Suprapubic skin (tissue), 4 donors: Measurements from ENCODE around the gene KDM5B. TPM values are rescaled to one million over a fixed set of nuclear protein-coding genes. Genes with fewer than 3 reads are reported as not detected.

ENCODE experiments used
- DNase-seq, 2 donors: peaks; one replicate each; pipeline ENCODE4 v3.0.0-alpha.2; 2019; ENCODE audit warnings: low spot score in 2 of 2
- H3K27ac ChIP-seq: fragments of 200-600 bp; sonication (generic); one replicate; pipeline ENCODE4 v1.5.1; 2019
- H3K27me3 ChIP-seq: fragments of 200-600 bp; sonication (generic); one replicate; pipeline ENCODE4 v1.5.1; 2019
- H3K36me3 ChIP-seq: fragments of 200-600 bp; sonication (generic); one replicate; pipeline ENCODE4 v1.5.1; 2019
- H3K4me1 ChIP-seq: fragments of 200-600 bp; sonication (generic); one replicate; pipeline ENCODE4 v1.5.1; 2019
- H3K4me3 ChIP-seq: fragments of 200-600 bp; sonication (generic); one replicate; pipeline ENCODE4 v1.5.1; 2019; ENCODE audit warnings: mild to moderate bottlenecking
- H3K9me3 ChIP-seq: fragments of 200-600 bp; sonication (generic); one replicate; pipeline ENCODE4 v1.5.1; 2019
- CTCF ChIP-seq, 2 donors: fragments of 200-600 bp in 1 of 2; fragments of 450-650 bp in 1 of 2; sonication (generic) in 1 of 2; IDR thresholded peaks; one replicate each; pipeline ENCODE4 v1.5.1; 2016 to 2019; ENCODE audit warnings: antibody characterized with exemption in 2 of 2, mild to moderate bottlenecking in 1 of 2, moderate library complexity in 1 of 2
- EP300 ChIP-seq: sonication (generic); formaldehyde crosslinking; IDR thresholded peaks from one replicate; pipeline ENCODE4 v1.6.1; 2017; ENCODE audit warnings: antibody characterized with exemption
- POLR2A ChIP-seq, 2 donors: fragments of 450-650 bp; IDR thresholded peaks; one replicate each; pipeline ENCODE4 v1.6.1; 2017; ENCODE audit warnings: antibody characterized with exemption in 2 of 2, mild to moderate bottlenecking in 2 of 2, moderate library complexity in 2 of 2
- POLR2AphosphoS5 ChIP-seq, 3 donors: sonication (generic); formaldehyde crosslinking; IDR thresholded peaks; one replicate each; pipeline ENCODE4 v1.6.1; 2017; ENCODE audit warnings: antibody characterized with exemption in 3 of 3
- WGBS: methylation state at CpG from one replicate; pipeline ENCODE4 v1.1.5; 2018; 5-methylcytosine and 5-hydroxymethylcytosine counted together
- total RNA-seq, 4 donors: library from RNA; depleted of rRNA; stranded (reverse); fragments of >200 nt; gene quantifications; one replicate each; pipeline ENCODE4 v1.1.0, GENCODE V29; 2016

The KDM5B gene
- total RNA-seq, 4 donors from 2014 or later, result 76.1 to 165 (median 89.4) TPM

- no peak overlapping the region for H3K4me3 ChIP-seq
- H3K27ac ChIP-seq, result no peak overlapping the region
- peaks cover 11% of the 10 kb centered on the region for H3K4me1 ChIP-seq
- H3K9me3 ChIP-seq, result no peaks in the 10 kb centered on the region
- no peaks in the 10 kb centered on the region for H3K27me3 ChIP-seq
- TF ChIP-seq POLR2AphosphoS5 (IDR thresholded peaks at IDR 0.05), result no peak
- no peak for TF ChIP-seq CTCF (IDR thresholded peaks at IDR 0.05)
- no peak for TF ChIP-seq POLR2A (IDR thresholded peaks at IDR 0.05)
- no peak for TF ChIP-seq EP300
- peaks cover 3% of the 10 kb centered on the region for H3K36me3 ChIP-seq
- DNase-seq, result no peak
Measured at GRCh38 chr1:202794051-202794740, 14.0 kb downstream of the KDM5B start.

GRCh38 chr1:202791077-202791747 is 17.0 kb downstream of the KDM5B start:
- 83% methylated on average over 4 of the region's 4 CpGs for WGBS
- no peaks in the 10 kb centered on the region for H3K27me3 ChIP-seq

GRCh38 chr1:202788800-202789199 is 19.4 kb downstream of the KDM5B start:
- Histone ChIP-seq H3K4me3 (no peak overlapping the region), H3K9me3 (no peaks in the 10 kb centered on the region), H3K4me1 (peaks cover 16% of the 10 kb centered on the region), H3K27ac (no peak overlapping the region), H3K27me3 (no peaks in the 10 kb centered on the region), H3K36me3 (no peaks in the 10 kb centered on the region)
- TF ChIP-seq POLR2A (IDR thresholded peaks at IDR 0.05) (no peak), POLR2AphosphoS5 (IDR thresholded peaks at IDR 0.05) (no peak), CTCF (IDR thresholded peaks at IDR 0.05) (no peak), EP300 (no peak)
- 85% methylated on average over 3 of the region's 3 CpGs for WGBS
- no peak for DNase-seq

More at GRCh38 chr1:202791077-202791747, 17.0 kb downstream of the KDM5B start:
- Histone ChIP-seq H3K4me3 (no peak overlapping the region), H3K27ac (no peak overlapping the region), H3K36me3 (no peaks in the 10 kb centered on the region), H3K9me3 (no peaks in the 10 kb centered on the region), H3K4me1 (peaks cover 10% of the 10 kb centered on the region)
- no peak for DNase-seq
- no peak for TF ChIP-seq POLR2A (IDR thresholded peaks at IDR 0.05)
- TF ChIP-seq CTCF (IDR thresholded peaks at IDR 0.05), result no peak

- H3K27ac ChIP-seq, result no peak overlapping the region
- TF ChIP-seq POLR2AphosphoS5 (IDR thresholded peaks at IDR 0.05) (no peak), POLR2A (IDR thresholded peaks at IDR 0.05) (no peak), EP300 (no peak), CTCF (IDR thresholded peaks at IDR 0.05) (no peak)
- peaks cover 15% of the 10 kb centered on the region for H3K4me1 ChIP-seq
- DNase-seq, result no peak
- H3K36me3 ChIP-seq, result no peaks in the 10 kb centered on the region
- whole genome bisulfite sequencing, result 85% methylated on average over 4 of the region's 4 CpGs
- H3K27me3 ChIP-seq, result no peaks in the 10 kb centered on the region
- H3K4me3 ChIP-seq, result no peak overlapping the region
- H3K9me3 ChIP-seq, result no peaks in the 10 kb centered on the region
Measured at GRCh38 chr1:202786804-202787203, 21.4 kb downstream of the KDM5B start.

GRCh38 chr1:202781180-202781579 is 27.0 kb downstream of the KDM5B start:
- H3K9me3 ChIP-seq, result no peaks in the 10 kb centered on the region
- DNase-seq, result no peak
- TF ChIP-seq POLR2AphosphoS5 (IDR thresholded peaks at IDR 0.05) (no peak), POLR2A (IDR thresholded peaks at IDR 0.05) (no peak), EP300 (no peak), CTCF (IDR thresholded peaks at IDR 0.05) (no peak)
- H3K4me3 ChIP-seq, result no peak overlapping the region
- H3K27me3 ChIP-seq, result no peaks in the 10 kb centered on the region
- H3K4me1 ChIP-seq, result peaks cover 9% of the 10 kb centered on the region
- peaks cover 2% of the 10 kb centered on the region for H3K36me3 ChIP-seq
- 87% methylated on average over 4 of the region's 4 CpGs for WGBS
- H3K27ac ChIP-seq, result no peak overlapping the region
